Measurements from ENCODE around the gene PER2. TPM values are rescaled to one million over a fixed set of nuclear protein-coding genes. Genes with fewer than 3 reads are reported as not detected.

The PER2 gene
- total and polyA plus RNA-seq, 2 donors (not counting 1 experiment from before 2014, with no cell fraction given): 3.2 to 12.6 TPM

- Mint-ChIP-seq H3K4me3 (no peak overlapping the region), H3K27me3 (no peaks in the 10 kb centered on the region), H3K4me1 (no peaks in the 10 kb centered on the region), H3K27ac (no peak overlapping the region), H3K9me3 (ENCODE audit: insufficient read depth) (no peaks in the 10 kb centered on the region)
- no peak overlapping the region for H3K27ac ChIP-seq (ENCODE audit: low read length in 2 of 2)
- no peak overlapping the region for H3K4me3 ChIP-seq (ENCODE audit: control extremely low read depth in 1 of 5, extremely low read depth in 1 of 5, insufficient read depth in 1 of 5, low read depth in 2 of 5, low read length in 4 of 5)
- H3K9ac ChIP-seq (ENCODE audit: low read length): no peak overlapping the region
- peaks cover 0 to 36% of the 10 kb centered on the region in 2 experiments for H3K36me3 ChIP-seq (replicated peaks in 1 of 2; ENCODE audit: control extremely low read depth in 1 of 2, control insufficient read depth in 1 of 2, extremely low read depth in 1 of 2, insufficient read depth in 2 of 2, low read length in 1 of 2)
- POLR2A ChIA-PET: no interaction called here
- H3K4me2 ChIP-seq (replicated peaks; ENCODE audit: low read depth, low read length, poor library complexity, severe bottlenecking): no peak overlapping the region
- H4K20me1 ChIP-seq (ENCODE audit: control insufficient read depth, insufficient read depth, low read length, poor library complexity, severe bottlenecking): no peaks in the 10 kb centered on the region
- intact Hi-C loops (cut with micrococcal nuclease): no loop called here
- DNase-seq (no peak), ATAC-seq (ENCODE audit: low read depth) (no peak)
- CTCF ChIA-PET: interaction anchor here (1.1 kb wide), 1 partner anchor 285 kb away, joined by 3 read pairs; no protein-coding TSS in a partner anchor
- H3K9me3 ChIP-seq (ENCODE audit: control extremely low read depth in 1 of 3, control insufficient read depth in 2 of 3, insufficient read depth in 1 of 3, low read length in 2 of 3): no peaks in the 10 kb centered on the region
- no peaks in the 10 kb centered on the region for H3K4me1 ChIP-seq (ENCODE audit: control insufficient read depth in 2 of 2, insufficient read depth in 2 of 2, low read length in 2 of 2)
- TF ChIP-seq CTCF (IDR thresholded peaks at IDR 0.05) (no peak), EZH2 (IDR thresholded peaks at IDR 0.05; ENCODE audit: borderline replicate concordance, insufficient read depth, low read depth, low read length, poor library complexity, severe bottlenecking) (no peak)
- H3K79me2 ChIP-seq (ENCODE audit: control insufficient read depth, insufficient read depth, low read length): no peaks in the 10 kb centered on the region
- no peaks in the 10 kb centered on the region for H3K27me3 ChIP-seq (replicated peaks in 1 of 4; ENCODE audit: control extremely low read depth in 1 of 4, control insufficient read depth in 3 of 4, insufficient read depth in 4 of 4, low read length in 3 of 4)
- no peak overlapping the region for H2AFZ ChIP-seq (ENCODE audit: insufficient read depth, low read depth, low read length, poor library complexity, severe bottlenecking)
- WGBS (ENCODE audit: insufficient coverage): 97% methylated on average over 35 of the region's 35 CpGs
Observed at GRCh38 chr2:238252766-238253630, 35.4 kb downstream of the PER2 start.

GRCh38 chr2:238251986-238252385 is 36.4 kb downstream of the PER2 start:
- H3K79me2 ChIP-seq (ENCODE audit: control insufficient read depth, insufficient read depth, low read length): no peaks in the 10 kb centered on the region
- POLR2A ChIA-PET: no interaction called here
- 97% methylated on average over 11 of the region's 11 CpGs for WGBS (ENCODE audit: insufficient coverage)
- H3K27me3 Mint-ChIP-seq: no peaks in the 10 kb centered on the region
- no peak overlapping the region for H3K9ac ChIP-seq (ENCODE audit: low read length)
- H3K4me3 ChIP-seq (ENCODE audit: control extremely low read depth in 1 of 5, extremely low read depth in 1 of 5, insufficient read depth in 1 of 5, low read depth in 2 of 5, low read length in 4 of 5): no peak overlapping the region
- no peaks in the 10 kb centered on the region for H3K4me1 ChIP-seq (ENCODE audit: control insufficient read depth in 2 of 2, insufficient read depth in 2 of 2, low read length in 2 of 2)
- ATAC-seq (ENCODE audit: low read depth) (no peak), DNase-seq (no peak)
- H3K27ac ChIP-seq (ENCODE audit: low read length in 2 of 2): no peak overlapping the region
- H3K27me3 ChIP-seq (replicated peaks in 1 of 4; ENCODE audit: control extremely low read depth in 1 of 4, control insufficient read depth in 3 of 4, insufficient read depth in 4 of 4, low read length in 3 of 4): no peaks in the 10 kb centered on the region
- H3K9me3 ChIP-seq (ENCODE audit: control extremely low read depth in 1 of 3, control insufficient read depth in 2 of 3, insufficient read depth in 1 of 3, low read length in 2 of 3): no peaks in the 10 kb centered on the region
- H2AFZ ChIP-seq (ENCODE audit: insufficient read depth, low read depth, low read length, poor library complexity, severe bottlenecking): no peak overlapping the region
- H3K4me2 ChIP-seq (replicated peaks; ENCODE audit: low read depth, low read length, poor library complexity, severe bottlenecking): no peak overlapping the region
- H4K20me1 ChIP-seq (ENCODE audit: control insufficient read depth, insufficient read depth, low read length, poor library complexity, severe bottlenecking): no peaks in the 10 kb centered on the region
- H3K27ac Mint-ChIP-seq: no peak overlapping the region
- intact Hi-C loops (cut with micrococcal nuclease): no loop called here
- H3K4me3 Mint-ChIP-seq: no peak overlapping the region
- TF ChIP-seq CTCF (IDR thresholded peaks at IDR 0.05): no peak
- H3K36me3 ChIP-seq (replicated peaks in 1 of 2; ENCODE audit: control extremely low read depth in 1 of 2, control insufficient read depth in 1 of 2, extremely low read depth in 1 of 2, insufficient read depth in 2 of 2, low read length in 1 of 2): peaks cover 0 to 30% of the 10 kb centered on the region in 2 experiments
- no peaks in the 10 kb centered on the region for H3K9me3 Mint-ChIP-seq (ENCODE audit: insufficient read depth)
- CTCF ChIA-PET: no interaction called here
- H3K4me1 Mint-ChIP-seq: no peaks in the 10 kb centered on the region

Measured in B cell (primary cell).